Spleen (tissue), 11 donors: ENCODE data around the gene LIN7A. TPM values are rescaled to one million over a fixed set of nuclear protein-coding genes. Genes with fewer than 3 reads are reported as not detected.

Experiments
- DNase-seq: peaks from one replicate; pipeline ENCODE4 v3.0.0-alpha.2; 2020
- H3K27ac ChIP-seq, 8 donors: fragments of 200-600 bp; sonication (generic) in 7 of 8; 1 replicate in 4 of 8; 2 replicates in 4 of 8; pipeline versions ENCODE4 v1.5.0 to v1.8.0; 2016 to 2021; ENCODE audit warnings: inconsistent platforms in 4 of 8, mild to moderate bottlenecking in 4 of 8, moderate library complexity in 1 of 8
- H3K27me3 ChIP-seq, 7 donors: fragments of 200-600 bp; sonication (generic) in 6 of 7; replicated peaks in 1 of 7; 1 replicate in 4 of 7; 2 replicates in 3 of 7; pipeline versions ENCODE4 v1.5.0 to v1.8.0; 2016 to 2021; ENCODE audit warnings: inconsistent platforms in 3 of 7, mild to moderate bottlenecking in 1 of 7
- H3K36me3 ChIP-seq, 6 donors: fragments of 200-600 bp; sonication (generic) in 5 of 6; 1 replicate in 4 of 6; 2 replicates in 2 of 6; pipeline versions ENCODE4 v1.5.0 to v1.8.0; 2016 to 2021; ENCODE audit warnings: inconsistent platforms in 2 of 6
- H3K4me1 ChIP-seq, 6 donors: fragments of 200-600 bp; sonication (generic) in 5 of 6; 1 replicate in 3 of 6; 2 replicates in 3 of 6; pipeline versions ENCODE4 v1.5.0 to v1.8.0; 2016 to 2021; ENCODE audit warnings: inconsistent platforms in 3 of 6
- H3K4me3 ChIP-seq, 8 donors: fragments of 200-600 bp; sonication (generic) in 7 of 8; 1 replicate in 4 of 8; 2 replicates in 4 of 8; pipeline versions ENCODE4 v1.5.0 to v1.8.0; 2016 to 2021; ENCODE audit warnings: inconsistent platforms in 4 of 8, mild to moderate bottlenecking in 4 of 8, moderate library complexity in 2 of 8
- H3K9me3 ChIP-seq, 8 donors: fragments of 200-600 bp; sonication (generic) in 7 of 8; 1 replicate in 4 of 8; 2 replicates in 4 of 8; pipeline versions ENCODE4 v1.5.0 to v1.8.0; 2016 to 2021; ENCODE audit warnings: inconsistent platforms in 4 of 8
- POLR2A ChIP-seq, 3 donors: fragments of 450-650 bp; IDR thresholded peaks; one replicate each; pipeline ENCODE4 v1.5.1; 2017; ENCODE audit warnings: antibody characterized with exemption in 3 of 3, mild to moderate bottlenecking in 1 of 3
- POLR2AphosphoS5 ChIP-seq, 3 donors: sonication (generic); formaldehyde crosslinking; IDR thresholded peaks; one replicate each; pipeline ENCODE4 v1.5.1; 2017; ENCODE audit warnings: antibody characterized with exemption in 3 of 3
- WGBS, 5 donors: extraction: QIAGEN DNeasy Blood & Tissue Kit in 3 of 5; methylation state at CpG; one replicate each; pipeline versions ENCODE4 v1.1.5 to v1.1.7; 2013 to 2018; 5-methylcytosine and 5-hydroxymethylcytosine counted together
- intact Hi-C: fragments of 100-400 bp; cut with DNase I; formaldehyde crosslinking; loops from one replicate; pipeline ENCODE4 v1.15.0; 2023; ENCODE audit warnings: low total_unique reads
- polyA plus RNA-seq, 3 donors: library from polyadenylated mRNA; stranded (reverse); fragments of 200-250 nt; gene quantifications; one replicate each; pipeline ENCODE4 v1.2.1, GENCODE V29; 2013
- total RNA-seq, 7 donors: library from RNA; depleted of rRNA in 3 of 7; stranded (reverse); fragments of >200 nt in 3 of 7; fragmentation: NEBNext Ultra II Directional in 4 of 7; extraction: Animal tissue kit (Norgen Biotek cat#: 25700) in 4 of 7; gene quantifications; one replicate each; pipeline versions ENCODE4 v1.1.0 to v1.2.1, GENCODE V29; 2016 to 2021
- TF ChIP-seq, protein P1 (sequence below), 11 experiments: fragments of 200-600 bp in 7 of 11; fragments of 450-650 bp in 4 of 11; sonication (generic) in 4 of 11; IDR thresholded peaks in 8 of 11; conservative IDR thresholded peaks in 3 of 11; 1 replicate in 7 of 11; 2 replicates in 4 of 11; pipeline versions ENCODE4 v1.4.0 to v1.8.0; 2016 to 2021; ENCODE audit warnings: antibody characterized with exemption in 11 of 11, inconsistent platforms in 4 of 11, mild to moderate bottlenecking in 1 of 11
- donor health status: healthy with polysubstance abuse.
- donor health status: DM: no; HTN: no; CAD: no; lungs with moderate emphysema.
- donor health status: DM: no; HTN: no; CAD: no.
- donor health status: Bipolar disorder and iron deficiency.
- donor health status: healthy.
- donor health status: DM: no; HTN: no; CAD: no.
- donor health status: DM: yes; HTN: yes; CAD: no.

LIN7A gene
- total and polyA plus RNA-seq, 10 donors: 1.7 to 31.6 (median 13.1) TPM

DNA sequence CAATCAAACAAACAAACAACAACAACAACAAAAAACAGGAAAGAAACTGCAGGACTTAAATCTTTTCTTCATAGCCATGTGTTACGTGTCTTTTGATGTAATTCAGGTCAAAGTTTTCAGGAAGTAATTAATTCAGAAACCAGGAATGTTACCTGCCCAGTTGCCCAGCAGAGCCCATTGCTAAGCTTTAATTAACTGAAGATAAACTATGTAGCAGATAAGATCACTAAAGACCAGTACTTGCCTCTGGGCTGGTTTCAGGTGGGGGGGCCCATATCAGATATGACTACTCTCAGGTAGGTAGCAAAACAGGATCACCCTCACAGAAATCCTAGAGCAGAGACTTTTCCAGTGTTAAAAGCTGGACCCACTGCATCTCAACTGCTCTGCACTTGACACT, 69.2 kb downstream of the LIN7A start:
- intact Hi-C loops: no loop called here
- Histone ChIP-seq H3K4me1 (no peaks in the 10 kb centered on the region), H3K4me3 (no peak overlapping the region), H3K9me3 (no peaks in the 10 kb centered on the region), H3K27me3 (no peaks in the 10 kb centered on the region), H3K36me3 (no peaks in the 10 kb centered on the region), H3K27ac (no peak overlapping the region)
- no peak for TF ChIP-seq POLR2AphosphoS5 (IDR thresholded peaks at IDR 0.05)
- WGBS, 5 donors: 71 to 83% (median 76%) methylated on average over 1 of the region's 1 CpG
- DNase-seq: no peak

DNA sequence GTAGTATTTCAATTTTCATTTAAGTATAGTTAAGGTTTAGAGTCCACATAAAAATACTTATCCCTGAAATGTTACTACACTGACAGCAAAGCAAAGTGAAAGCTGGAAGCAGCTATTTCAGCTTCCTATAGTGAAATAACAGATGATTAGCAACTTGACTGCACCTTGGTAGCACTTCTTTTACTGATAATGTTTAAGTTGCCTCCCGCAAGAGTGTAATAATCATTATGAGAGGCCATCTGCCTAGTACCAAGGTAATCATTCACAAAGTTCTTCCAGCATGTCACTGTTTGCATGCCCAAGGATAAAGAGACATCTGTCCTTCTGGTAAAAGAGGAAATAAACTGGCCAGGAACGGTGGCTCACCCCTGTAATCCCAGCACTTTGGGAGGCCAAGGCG, 69.8 kb downstream of the LIN7A start:
- DNase-seq: no peak
- H3K27me3 ChIP-seq: no peaks in the 10 kb centered on the region
- 49 to 72% (median 59%) methylated on average over 3 of the region's 3 CpGs for WGBS, 5 donors
- H3K4me1 ChIP-seq: no peaks in the 10 kb centered on the region
- H3K27ac ChIP-seq: no peak overlapping the region
- no peak overlapping the region for H3K4me3 ChIP-seq
- no peaks in the 10 kb centered on the region for H3K9me3 ChIP-seq
- intact Hi-C loops: no loop called here
- H3K36me3 ChIP-seq: no peaks in the 10 kb centered on the region
- TF ChIP-seq POLR2A (IDR thresholded peaks at IDR 0.05) (no peak), POLR2AphosphoS5 (IDR thresholded peaks at IDR 0.05) (no peak)
- TF ChIP-seq, protein P1, sequence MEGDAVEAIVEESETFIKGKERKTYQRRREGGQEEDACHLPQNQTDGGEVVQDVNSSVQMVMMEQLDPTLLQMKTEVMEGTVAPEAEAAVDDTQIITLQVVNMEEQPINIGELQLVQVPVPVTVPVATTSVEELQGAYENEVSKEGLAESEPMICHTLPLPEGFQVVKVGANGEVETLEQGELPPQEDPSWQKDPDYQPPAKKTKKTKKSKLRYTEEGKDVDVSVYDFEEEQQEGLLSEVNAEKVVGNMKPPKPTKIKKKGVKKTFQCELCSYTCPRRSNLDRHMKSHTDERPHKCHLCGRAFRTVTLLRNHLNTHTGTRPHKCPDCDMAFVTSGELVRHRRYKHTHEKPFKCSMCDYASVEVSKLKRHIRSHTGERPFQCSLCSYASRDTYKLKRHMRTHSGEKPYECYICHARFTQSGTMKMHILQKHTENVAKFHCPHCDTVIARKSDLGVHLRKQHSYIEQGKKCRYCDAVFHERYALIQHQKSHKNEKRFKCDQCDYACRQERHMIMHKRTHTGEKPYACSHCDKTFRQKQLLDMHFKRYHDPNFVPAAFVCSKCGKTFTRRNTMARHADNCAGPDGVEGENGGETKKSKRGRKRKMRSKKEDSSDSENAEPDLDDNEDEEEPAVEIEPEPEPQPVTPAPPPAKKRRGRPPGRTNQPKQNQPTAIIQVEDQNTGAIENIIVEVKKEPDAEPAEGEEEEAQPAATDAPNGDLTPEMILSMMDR (IDR thresholded peaks at IDR 0.05 in 8 of 11, conservative IDR thresholded peaks at IDR 0.05 in 3 of 11): no peak

DNA sequence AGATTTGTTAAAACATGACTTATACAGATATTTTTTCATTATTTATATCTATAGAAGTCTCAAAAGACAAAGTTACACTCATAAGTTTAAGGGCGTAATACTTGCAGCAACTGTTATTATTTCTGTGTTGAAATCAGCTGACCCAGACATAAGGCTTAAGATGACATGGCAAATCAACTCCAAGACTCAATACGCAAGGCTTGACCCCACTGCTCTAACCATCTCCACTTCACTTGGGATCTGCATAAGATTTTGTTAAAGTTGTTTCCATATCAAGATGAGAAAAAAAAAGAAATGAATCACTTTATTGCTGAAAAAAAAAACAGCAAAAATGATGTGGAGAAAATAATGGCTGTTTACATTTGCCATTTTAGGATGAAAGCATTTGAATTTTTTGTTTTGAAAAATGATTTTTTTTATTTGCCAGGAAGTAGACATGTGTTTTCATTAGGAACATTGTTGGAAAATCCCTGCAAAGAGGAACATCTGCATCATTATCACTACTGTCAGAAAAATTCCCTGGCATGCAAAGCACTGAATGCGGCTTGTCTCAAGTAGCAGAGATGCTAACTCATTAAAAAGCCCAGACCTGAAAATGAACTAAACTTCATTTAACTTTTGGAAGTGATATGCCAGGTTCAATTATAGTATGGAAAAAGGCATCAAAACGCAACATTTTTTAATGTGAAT, 73.5 kb downstream of the LIN7A start:
- intact Hi-C loops: no loop called here
- WGBS, 5 donors: 66 to 83% (median 73%) methylated on average over 4 of the region's 4 CpGs
- DNase-seq: no peak

DNA sequence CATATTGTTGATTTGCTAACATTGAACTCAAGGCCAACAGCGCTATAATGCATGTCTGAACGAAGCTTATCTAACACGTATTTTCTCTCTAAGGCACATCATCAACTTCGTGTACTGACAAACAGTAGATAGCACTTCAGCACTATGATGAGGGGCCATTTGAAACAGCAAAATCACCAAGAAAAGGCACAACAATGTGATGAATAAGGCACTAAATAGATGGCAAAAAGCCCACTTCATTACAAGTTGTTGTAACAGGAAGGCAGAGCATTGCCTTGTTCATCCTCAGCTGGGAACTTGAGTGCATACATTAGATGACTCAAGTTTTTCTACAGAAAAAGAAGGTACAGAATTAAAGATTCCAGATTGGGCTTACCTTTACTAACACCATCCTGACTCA, 75.2 kb downstream of the LIN7A start:
- Histone ChIP-seq H3K4me3 (no peak overlapping the region), H3K4me1 (peaks cover 0 to 6% (median 0%) of the 10 kb centered on the region in 6 donors), H3K9me3 (no peaks in the 10 kb centered on the region), H3K27ac (no peak overlapping the region), H3K36me3 (no peaks in the 10 kb centered on the region), H3K27me3 (no peaks in the 10 kb centered on the region)
- intact Hi-C loops: no loop called here
- DNase-seq: no peak
- TF ChIP-seq, protein P1 (IDR thresholded peaks at IDR 0.05 in 8 of 11, conservative IDR thresholded peaks at IDR 0.05 in 3 of 11): no peak
- TF ChIP-seq POLR2AphosphoS5 (IDR thresholded peaks at IDR 0.05) (no peak), POLR2A (IDR thresholded peaks at IDR 0.05) (no peak)
- 79 to 94% (median 89%) methylated on average over 4 of the region's 4 CpGs for WGBS, 5 donors

More for the DNA sequence above, 73.5 kb downstream of the LIN7A start:
- Histone ChIP-seq H3K4me3 (no peak overlapping the region), H3K4me1 (peaks cover 0 to 6% (median 0%) of the 10 kb centered on the region in 6 donors), H3K27ac (peak overlapping the region in 5 of 8 donors; percentile 13 to 35 (median 21)), H3K9me3 (no peaks in the 10 kb centered on the region), H3K36me3 (no peaks in the 10 kb centered on the region), H3K27me3 (no peaks in the 10 kb centered on the region)
- TF ChIP-seq POLR2AphosphoS5 (IDR thresholded peaks at IDR 0.05): no peak
- TF ChIP-seq, protein P1 (IDR thresholded peaks at IDR 0.05 in 8 of 11, conservative IDR thresholded peaks at IDR 0.05 in 3 of 11): no peak
- TF ChIP-seq POLR2A (IDR thresholded peaks at IDR 0.05): no peak
